Measurements from ENCODE around the gene BRD7. TPM values are rescaled to one million over a fixed set of nuclear protein-coding genes. Genes with fewer than 3 reads are reported as not detected.
A peak's percentile ranks its signal among the peaks of the same experiment; 100 is the strongest.

Gene BRD7
- total and polyA plus RNA-seq, 2 of the 13 experiments (the other 11 are each of a cell fraction or from before 2014, with no cell fraction given): 82.3 to 149 TPM

- TF ChIP-seq PRDM10 (CRISPR knock-in tag; IDR thresholded peaks at IDR 0.05; ENCODE audit: low read depth): no peak
- TF ChIP-seq TAF1 (CRISPR knock-in tag; IDR thresholded peaks at IDR 0.05): no peak
- TF ChIP-seq SOX13 (IDR thresholded peaks at IDR 0.05): no peak
- TF ChIP-seq SOX13 (CRISPR knock-in tag; conservative IDR thresholded peaks at IDR 0.05 in 1 of 2, IDR thresholded peaks at IDR 0.05 in 1 of 2): no peak
- TF ChIP-seq ZBTB25 (CRISPR knock-in tag; IDR thresholded peaks at IDR 0.05): no peak
- TF ChIP-seq ZNF883 (CRISPR knock-in tag; IDR thresholded peaks at IDR 0.05; ENCODE audit: not compliant biosample characterization): no peak
- no peak for TF ChIP-seq ZNF772 (CRISPR knock-in tag; IDR thresholded peaks at IDR 0.05)
Measured at GRCh38 chr16:50278251-50278650, 90.5 kb downstream of the BRD7 start (continued).

GRCh38 chr16:50276801-50277555 is 91.8 kb downstream of the BRD7 start:
- FAIRE-seq: peak; percentile 40
- Histone ChIP-seq H4K20me1 (ENCODE audit: insufficient read depth, low read length) (no peaks in the 10 kb centered on the region), H3K36me3 (replicated peaks in 1 of 2; ENCODE audit: control insufficient read depth in 1 of 2, insufficient read depth in 2 of 2, low read length in 2 of 2) (no peaks in the 10 kb centered on the region), H3K27ac (ENCODE audit: extremely low read length, insufficient read depth, low read length) (no peak overlapping the region), H3K79me2 (ENCODE audit: insufficient read depth, low read length) (no peaks in the 10 kb centered on the region), H3K4me2 (ENCODE audit: low read depth, low read length) (no peak overlapping the region), H3K27me3 (ENCODE audit: control insufficient read depth in 1 of 2, insufficient read depth in 2 of 2, low read length in 2 of 2) (peaks cover 2 to 26% of the 10 kb centered on the region in 2 experiments; a peak in 3 of 5 replicates), H2AFZ (ENCODE audit: low read length) (no peak overlapping the region), H3K9me3 (ENCODE audit: low read length) (no peaks in the 10 kb centered on the region), H3K9ac (ENCODE audit: insufficient read depth, low read depth, low read length) (no peak overlapping the region), H3K4me1 (ENCODE audit: insufficient read depth, low read length) (peaks cover 15% of the 10 kb centered on the region), H3K4me3 (replicated peaks in 1 of 3; ENCODE audit: insufficient read depth in 1 of 3, low read depth in 2 of 3, low read length in 3 of 3) (no peak overlapping the region)
- no TSS peak for BruUV-seq (replicated peaks)
- intact Hi-C loops (cut with micrococcal nuclease; ENCODE audit: unreplicated experiment) (no loop called here), in situ Hi-C loops (cut with HindIII; ENCODE audit: extremely low pct_ligation_motif_present, low pct_unique_long_range_greater_than_20kb) (no loop called here)
- 40% methylated on average over 4 of the region's 4 CpGs for WGBS (ENCODE audit: low lambda C conversion rate)
- POLR2A ChIA-PET: no interaction called here
- TF ChIP-seq ESRRA (CRISPR knock-in tag; IDR thresholded peaks at IDR 0.05; ENCODE audit: low read depth) (no peak), JDP2 (CRISPR knock-in tag; IDR thresholded peaks at IDR 0.05; ENCODE audit: borderline replicate concordance) (no peak), DDIT3 (CRISPR knock-in tag; IDR thresholded peaks at IDR 0.05) (no peak)
- peak; percentile 72 for DNase-seq (ENCODE audit: low spot score)
- CTCF ChIA-PET (ENCODE audit: low intra/inter-chr PET ratio, low total read pairs): no interaction called here
- no peak for ATAC-seq

All from HepG2 (cell line).